Psoas muscle (tissue), 8 donors: ENCODE measurements around the gene IKZF1. TPM values are rescaled to one million over a fixed set of nuclear protein-coding genes. Genes with fewer than 3 reads are reported as not detected.

Source experiments
- ATAC-seq, 4 donors: fragments of 200-7000 bp; cut with Tn5 transposase; one replicate each; pipeline ENCODE4 v1.9.1; 2020; ENCODE audit warnings: moderate library complexity in 3 of 4, mild to moderate bottlenecking in 2 of 4
- DNase-seq, 2 donors: peaks; one replicate each; pipeline ENCODE4 v3.0.0-alpha.2; 2020
- H3K27ac ChIP-seq: fragments of 200-600 bp; one replicate; pipeline ENCODE4 v1.8.0; 2022
- H3K27me3 ChIP-seq, 3 donors: fragments of 200-600 bp in 1 of 3; one replicate each; pipeline versions ENCODE4 v1.6.1 to v1.8.0; 2013 to 2022; ENCODE audit warnings: low read length in 2 of 3, mild to moderate bottlenecking in 2 of 3, moderate library complexity in 1 of 3; ENCODE audit not compliant: insufficient read depth in 3 of 3
- H3K36me3 ChIP-seq, 2 donors: fragments of 200-600 bp in 1 of 2; one replicate each; pipeline versions ENCODE4 v1.6.1 to v1.8.0; 2013 to 2022; ENCODE audit warnings: low read depth in 1 of 2, mild to moderate bottlenecking in 1 of 2, moderate library complexity in 1 of 2; ENCODE audit not compliant: insufficient read depth in 1 of 2
- H3K4me1 ChIP-seq: fragments of 200-600 bp; one replicate; pipeline ENCODE4 v1.8.0; 2022
- H3K4me3 ChIP-seq: fragments of 200-600 bp; one replicate; pipeline ENCODE4 v1.8.0; 2022; ENCODE audit warnings: mild to moderate bottlenecking
- H3K9me3 ChIP-seq: fragments of 200-600 bp; one replicate; pipeline ENCODE4 v1.8.0; 2022
- CTCF ChIP-seq: fragments of 200-600 bp; IDR thresholded peaks from one replicate; pipeline ENCODE4 v1.8.0; 2022; ENCODE audit warnings: antibody characterized with exemption
- WGBS, 3 donors: extraction: QIAGEN DNeasy Blood & Tissue Kit; methylation state at CpG; one replicate each; pipeline versions ENCODE4 v1.1.6 to v1.1.7; 2013; 5-methylcytosine and 5-hydroxymethylcytosine counted together
- intact Hi-C, 2 donors: fragments of 100-400 bp; cut with DNase I; formaldehyde crosslinking; loops; one replicate each; pipeline versions ENCODE4 v1.11.0 to v1.14.2; 2022
- polyA plus RNA-seq, 3 donors: library from polyadenylated mRNA; stranded (reverse); fragments of 200-250 nt; gene quantifications; one replicate each; pipeline ENCODE4 v1.2.3, GENCODE V29; 2013
- total RNA-seq, 4 donors: library from RNA; stranded (reverse); fragmentation: NEBNext Ultra II Directional in 2 of 4; extraction: Animal tissue kit (Norgen Biotek cat#: 25700) in 2 of 4; gene quantifications; one replicate each; pipeline versions ENCODE4 v1.2.1 to v1.2.4, GENCODE V29; 2021 to 2023
- donor health status: healthy with polysubstance abuse.
- donor health status: DM: no; HTN: no; CAD: no; lungs with moderate emphysema.
- donor health status: Bipolar disorder and iron deficiency.
- donor health status: healthy.
- donor health status: DM: yes; HTN: yes; CAD: no.
- donor health status: DM: no; HTN: no; CAD: no.
- donor health status: DM: no; HTN: no; CAD: no.
- donor health status: DM: yes; HTN: yes; CAD: no.

Gene IKZF1
- total and polyA plus RNA-seq, 7 donors = 0.18 to 2.0 (median 1.1) TPM

GRCh38 chr7:50317697-50318669 is 13.5 kb downstream of the IKZF1 start:
- DNase-seq (no peak), ATAC-seq (no peak)
- H3K4me3 ChIP-seq = no peak overlapping the region
- H3K9me3 ChIP-seq = no peaks in the 10 kb centered on the region
- no peaks in the 10 kb centered on the region for H3K36me3 ChIP-seq
- intact Hi-C loops = no loop called here
- 75 to 79% (median 76%) methylated on average over 17 of the region's 17 CpGs for WGBS, 3 donors
- no peaks in the 10 kb centered on the region for H3K4me1 ChIP-seq
- no peak for TF ChIP-seq CTCF
- no peak overlapping the region for H3K27ac ChIP-seq
- H3K27me3 ChIP-seq = peaks cover 6 to 24% (median 14%) of the 10 kb centered on the region in 3 donors

GRCh38 chr7:50321487-50322067 is 17.1 kb downstream of the IKZF1 start:
- Histone ChIP-seq H3K4me3 (no peak overlapping the region), H3K4me1 (no peaks in the 10 kb centered on the region), H3K27me3 (peaks cover 6 to 14% (median 11%) of the 10 kb centered on the region in 3 donors), H3K9me3 (no peaks in the 10 kb centered on the region), H3K27ac (no peak overlapping the region), H3K36me3 (no peaks in the 10 kb centered on the region)
- 62 to 71% (median 65%) methylated on average over 6 of the region's 6 CpGs for WGBS, 3 donors
- no peak for TF ChIP-seq CTCF
- DNase-seq (no peak), ATAC-seq (no peak)
- intact Hi-C loops = no loop called here

GRCh38 chr7:50324113-50324512 is 19.6 kb downstream of the IKZF1 start:
- WGBS, 3 donors = 64 to 75% (median 66%) methylated on average over 3 of the region's 3 CpGs
- H3K4me3 ChIP-seq = no peak overlapping the region
- H3K27ac ChIP-seq = no peak overlapping the region
- no peaks in the 10 kb centered on the region for H3K4me1 ChIP-seq
- H3K36me3 ChIP-seq = no peaks in the 10 kb centered on the region
- peaks cover 6 to 15% (median 9%) of the 10 kb centered on the region in 3 donors for H3K27me3 ChIP-seq
- no peak for TF ChIP-seq CTCF
- intact Hi-C loops = no loop called here
- ATAC-seq (no peak), DNase-seq (no peak)
- no peaks in the 10 kb centered on the region for H3K9me3 ChIP-seq

- Histone ChIP-seq H3K27me3 (peaks cover 3 to 10% (median 3%) of the 10 kb centered on the region in 3 donors), H3K27ac (no peak overlapping the region), H3K36me3 (no peaks in the 10 kb centered on the region), H3K4me3 (no peak overlapping the region), H3K4me1 (no peaks in the 10 kb centered on the region), H3K9me3 (no peaks in the 10 kb centered on the region)
- intact Hi-C loops = no loop called here
- no peak for DNase-seq
- TF ChIP-seq CTCF = no peak
- no peak for ATAC-seq
- 84 to 88% (median 87%) methylated on average over 10 of the region's 10 CpGs for WGBS, 3 donors
Measured at GRCh38 chr7:50327443-50327842, 22.9 kb downstream of the IKZF1 start.
